Non-pigmented ciliary epithelial cell (primary cell): Measurements from ENCODE around the gene APOL6.

ENCODE experiments used
- DNase-seq: peaks from one replicate; pipeline ENCODE4 v3.0.0-alpha.2; 2010; ENCODE audit warnings: low read depth

Gene APOL6

GRCh38 chr22:35648066-35649025 lies at the start of gene APOL6:
TSS of gene APOL6 (plus strand) at chr22:35648446. CDS start at chr22:35656426, 7,980 bp downstream.
- DNase-seq: peak; percentile 27

- DNase-seq: no peak
These were observed 48.9 kb upstream of the APOL6 start for GRCh38 chr22:35599364-35599763.

- no peak for DNase-seq
These were observed 47.8 kb upstream of the APOL6 start for GRCh38 chr22:35600476-35600875.

GRCh38 chr22:35601013-35601580 lies 47.1 kb upstream of the APOL6 start:
- no peak for DNase-seq

- DNase-seq: peak; percentile 42
These were observed 46.3 kb upstream of the APOL6 start for GRCh38 chr22:35601743-35602615.

GRCh38 chr22:35604621-35605368 lies 43.5 kb upstream of the APOL6 start:
- no peak for DNase-seq

- no peak for DNase-seq
These were observed 42.9 kb upstream of the APOL6 start for GRCh38 chr22:35605369-35605680.

- DNase-seq: no peak
These were observed 42.3 kb upstream of the APOL6 start for GRCh38 chr22:35605851-35606481.

- no peak for DNase-seq
These were observed 41.3 kb upstream of the APOL6 start for GRCh38 chr22:35606916-35607315.

GRCh38 chr22:35608088-35608487 lies 40.2 kb upstream of the APOL6 start:
- DNase-seq: no peak

- DNase-seq: no peak
These were observed 39.0 kb upstream of the APOL6 start for GRCh38 chr22:35609261-35609660.

- DNase-seq: no peak
These were observed 38.5 kb upstream of the APOL6 start for GRCh38 chr22:35609761-35610160.

- no peak for DNase-seq
These were observed 37.5 kb upstream of the APOL6 start for GRCh38 chr22:35610741-35611140.

- DNase-seq: no peak
These were observed 36.9 kb upstream of the APOL6 start for GRCh38 chr22:35611200-35611890.

GRCh38 chr22:35611891-35612576 lies 36.2 kb upstream of the APOL6 start:
- no peak for DNase-seq

GRCh38 chr22:35612903-35613302 lies 35.3 kb upstream of the APOL6 start:
- DNase-seq: no peak

GRCh38 chr22:35614404-35614803 lies 33.8 kb upstream of the APOL6 start:
- no peak for DNase-seq

GRCh38 chr22:35615156-35615555 lies 33.1 kb upstream of the APOL6 start:
- DNase-seq: no peak

- DNase-seq: no peak
These were observed 32.2 kb upstream of the APOL6 start for GRCh38 chr22:35616043-35616442.

- DNase-seq: no peak
These were observed 31.0 kb upstream of the APOL6 start, which contains the start of gene MB for GRCh38 chr22:35617137-35617755. TSS of gene MB (minus strand) at chr22:35617329. CDS start at chr22:35617257, 72 bp downstream.
